ENCODE data around the gene ADCYAP1R1. TPM values are rescaled to one million over a fixed set of nuclear protein-coding genes. Genes with fewer than 3 reads are reported as not detected.

ADCYAP1R1 gene
- total RNA-seq, 1 donor from 2014 or later, result 6.0 TPM

GRCh38 chr7:31160941-31161340 lies 108.8 kb downstream of the ADCYAP1R1 start:
- no peak for ATAC-seq
- no peak for DNase-seq
- intact Hi-C loops (cut with micrococcal nuclease), result no loop called here

Other genes starting within 250 kb of the ADCYAP1R1 start
- 323 TPM for gene AQP1, start 140.5 kb upstream of the ADCYAP1R1 start, total RNA-seq
- not detected for gene GHRHR, start 88.4 kb upstream of the ADCYAP1R1 start, total RNA-seq

All from left ventricle myocardium superior (tissue), 1 donor.